OCI-LY1 (cell line): ENCODE results near the gene UTP4.

Experiments
- H2AFZ ChIP-seq: fragments of 200-600 bp; sonication (generic), shearing (Covaris generic); 2 replicates; pipeline ENCODE4 v1.6.0; 2014; ENCODE audit warnings: antibody characterized with exemption, mild to moderate bottlenecking, low read length
- H3F3A ChIP-seq: fragments of 200-600 bp; sonication (generic), shearing (Covaris generic); 2 replicates; pipeline ENCODE4 v1.6.0; 2014; ENCODE audit warnings: mild to moderate bottlenecking, antibody characterized with exemption, low read length, moderate library complexity; ENCODE audit not compliant: insufficient read depth
- H3K27ac ChIP-seq: fragments of 200-600 bp; sonication (generic); 2 replicates; pipeline ENCODE4 v1.5.1; 2014; ENCODE audit warnings: low read length, mixed run types, mild to moderate bottlenecking, low read depth; ENCODE audit not compliant: poor library complexity, severe bottlenecking
- H3K27me3 ChIP-seq: fragments of 200-600 bp; sonication (generic); 2 replicates; pipeline ENCODE4 v1.6.0; 2014; ENCODE audit warnings: antibody characterized with exemption, mild to moderate bottlenecking, low read length, moderate library complexity; ENCODE audit not compliant: insufficient read depth
- H3K36me3 ChIP-seq: fragments of 200-600 bp; sonication (generic); 2 replicates; pipeline ENCODE4 v1.6.1; 2014; ENCODE audit warnings: mild to moderate bottlenecking, antibody characterized with exemption, low read length, moderate library complexity, mixed read lengths; ENCODE audit not compliant: insufficient read depth
- H3K4me1 ChIP-seq: fragments of 200-600 bp; sonication (generic); 2 replicates; pipeline ENCODE4 v1.5.1; 2014; ENCODE audit warnings: mild to moderate bottlenecking, low read length, moderate library complexity; ENCODE audit not compliant: insufficient read depth, severe bottlenecking
- H3K4me2 ChIP-seq: fragments of 200-600 bp; sonication (generic), shearing (Covaris generic); 2 replicates; pipeline ENCODE4 v1.6.1; 2014; ENCODE audit warnings: low read length
- H3K4me3 ChIP-seq: fragments of 200-600 bp; sonication (generic); 2 replicates; pipeline ENCODE4 v1.5.1; 2014; ENCODE audit warnings: low read length, low read depth, mild to moderate bottlenecking, mixed read lengths; ENCODE audit not compliant: poor library complexity, severe bottlenecking
- H3K79me2 ChIP-seq: fragments of 200-600 bp; shearing (Covaris generic); 2 replicates; pipeline ENCODE4 v1.6.1; 2016; ENCODE audit warnings: mixed run types, low read length, mixed read lengths; ENCODE audit not compliant: insufficient read depth
- H3K9ac ChIP-seq: fragments of 200-600 bp; sonication (generic), shearing (Covaris generic); 2 replicates; pipeline ENCODE4 v1.6.1; 2014; ENCODE audit warnings: mild to moderate bottlenecking, low read length, mixed read lengths
- H3K9me2 ChIP-seq: fragments of 200-600 bp; sonication (generic), shearing (Covaris generic); 2 replicates; pipeline ENCODE4 v1.6.1; 2014; ENCODE audit warnings: low read depth, mild to moderate bottlenecking, low read length, mixed read lengths
- H3K9me3 ChIP-seq: fragments of 200-600 bp; shearing (Covaris generic); 2 replicates; pipeline ENCODE4 v1.6.1; 2014; ENCODE audit warnings: low read length, mixed read lengths
- H4K20me1 ChIP-seq: fragments of 200-600 bp; sonication (generic), shearing (Covaris generic); 2 replicates; pipeline ENCODE4 v1.6.0; 2016; ENCODE audit warnings: mild to moderate bottlenecking, low read length; ENCODE audit not compliant: insufficient read depth
- EZH2 ChIP-seq: fragments of 200-600 bp; sonication (generic), shearing (Covaris generic); IDR thresholded peaks from 2 replicates; pipeline ENCODE4 v1.8.0; 2017; ENCODE audit warnings: borderline replicate concordance, mixed run types, mild to moderate bottlenecking, antibody characterized with exemption, low read length, moderate library complexity, mixed read lengths
- TF ChIP-seq, protein P1 (sequence below): fragments of 200-600 bp; sonication (generic), shearing (Covaris generic); IDR thresholded peaks from 2 replicates; pipeline ENCODE4 v1.5.1; 2017; ENCODE audit warnings: mild to moderate bottlenecking, antibody characterized with exemption, low read length, moderate library complexity, mixed read lengths

The UTP4 gene

DNA sequence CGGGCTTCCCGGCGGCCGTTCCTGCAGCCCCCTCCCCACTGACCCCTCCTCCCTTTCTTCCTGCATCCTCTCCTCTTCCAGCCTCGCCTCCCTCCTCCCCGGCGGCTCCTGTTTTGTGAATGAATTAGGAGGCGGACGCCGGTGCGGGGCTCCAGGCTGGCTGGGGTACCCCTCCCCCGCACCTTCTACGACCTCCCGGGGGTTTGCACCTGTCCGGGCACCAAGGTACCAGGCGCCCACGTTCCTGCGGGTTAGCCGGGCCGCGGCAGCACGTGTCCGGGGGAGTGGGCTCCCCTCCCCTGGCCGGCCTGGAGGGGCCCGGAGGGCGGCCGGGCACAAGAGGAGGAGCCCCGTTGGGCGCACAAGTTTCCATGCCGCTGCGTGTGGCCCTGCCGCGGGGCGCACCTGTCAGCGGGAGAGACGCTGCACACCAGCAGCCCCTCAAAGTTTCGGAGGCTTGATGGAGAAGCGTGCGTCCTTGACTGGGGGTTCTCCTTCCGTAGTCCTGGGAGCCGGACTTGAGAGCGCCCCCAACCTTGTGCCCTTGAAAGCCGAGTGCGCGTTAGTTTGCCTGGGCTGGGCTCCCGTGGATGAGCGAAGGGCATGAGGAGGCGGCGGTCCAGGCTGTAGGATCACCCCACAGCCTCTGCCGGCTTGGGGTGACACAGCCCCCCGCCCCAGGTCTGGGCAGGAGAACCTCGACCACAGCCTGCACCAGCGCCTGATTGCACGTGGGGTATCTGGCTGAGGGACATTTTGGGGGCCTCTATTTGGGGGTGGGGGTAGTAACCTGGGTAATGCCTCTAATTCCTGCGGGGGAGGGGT lies 25.7 kb upstream of the UTP4 start:
- no peaks in the 10 kb centered on the region for H4K20me1 ChIP-seq
- no peaks in the 10 kb centered on the region for H3K9me3 ChIP-seq
- no peak overlapping the region for H2AFZ ChIP-seq
- no peak for TF ChIP-seq EZH2
- TF ChIP-seq, protein P1, sequence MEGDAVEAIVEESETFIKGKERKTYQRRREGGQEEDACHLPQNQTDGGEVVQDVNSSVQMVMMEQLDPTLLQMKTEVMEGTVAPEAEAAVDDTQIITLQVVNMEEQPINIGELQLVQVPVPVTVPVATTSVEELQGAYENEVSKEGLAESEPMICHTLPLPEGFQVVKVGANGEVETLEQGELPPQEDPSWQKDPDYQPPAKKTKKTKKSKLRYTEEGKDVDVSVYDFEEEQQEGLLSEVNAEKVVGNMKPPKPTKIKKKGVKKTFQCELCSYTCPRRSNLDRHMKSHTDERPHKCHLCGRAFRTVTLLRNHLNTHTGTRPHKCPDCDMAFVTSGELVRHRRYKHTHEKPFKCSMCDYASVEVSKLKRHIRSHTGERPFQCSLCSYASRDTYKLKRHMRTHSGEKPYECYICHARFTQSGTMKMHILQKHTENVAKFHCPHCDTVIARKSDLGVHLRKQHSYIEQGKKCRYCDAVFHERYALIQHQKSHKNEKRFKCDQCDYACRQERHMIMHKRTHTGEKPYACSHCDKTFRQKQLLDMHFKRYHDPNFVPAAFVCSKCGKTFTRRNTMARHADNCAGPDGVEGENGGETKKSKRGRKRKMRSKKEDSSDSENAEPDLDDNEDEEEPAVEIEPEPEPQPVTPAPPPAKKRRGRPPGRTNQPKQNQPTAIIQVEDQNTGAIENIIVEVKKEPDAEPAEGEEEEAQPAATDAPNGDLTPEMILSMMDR: no peak
- H3K4me3 ChIP-seq: peak overlapping the region; percentile 55
- H3K27me3 ChIP-seq: peaks cover 10% of the 10 kb centered on the region
- peaks cover 5% of the 10 kb centered on the region; the same call in 1 of the 2 replicates for H3K36me3 ChIP-seq
- H3K4me2 ChIP-seq: peak overlapping the region; percentile 85
- H3K79me2 ChIP-seq: no peaks in the 10 kb centered on the region
- H3K9me2 ChIP-seq: no peaks in the 10 kb centered on the region
- no peaks in the 10 kb centered on the region for H3F3A ChIP-seq
- no peak overlapping the region for H3K27ac ChIP-seq
- H3K4me1 ChIP-seq: peaks cover 17% of the 10 kb centered on the region
- peak overlapping the region; percentile 29; the same call in 1 of the 2 replicates for H3K9ac ChIP-seq

DNA sequence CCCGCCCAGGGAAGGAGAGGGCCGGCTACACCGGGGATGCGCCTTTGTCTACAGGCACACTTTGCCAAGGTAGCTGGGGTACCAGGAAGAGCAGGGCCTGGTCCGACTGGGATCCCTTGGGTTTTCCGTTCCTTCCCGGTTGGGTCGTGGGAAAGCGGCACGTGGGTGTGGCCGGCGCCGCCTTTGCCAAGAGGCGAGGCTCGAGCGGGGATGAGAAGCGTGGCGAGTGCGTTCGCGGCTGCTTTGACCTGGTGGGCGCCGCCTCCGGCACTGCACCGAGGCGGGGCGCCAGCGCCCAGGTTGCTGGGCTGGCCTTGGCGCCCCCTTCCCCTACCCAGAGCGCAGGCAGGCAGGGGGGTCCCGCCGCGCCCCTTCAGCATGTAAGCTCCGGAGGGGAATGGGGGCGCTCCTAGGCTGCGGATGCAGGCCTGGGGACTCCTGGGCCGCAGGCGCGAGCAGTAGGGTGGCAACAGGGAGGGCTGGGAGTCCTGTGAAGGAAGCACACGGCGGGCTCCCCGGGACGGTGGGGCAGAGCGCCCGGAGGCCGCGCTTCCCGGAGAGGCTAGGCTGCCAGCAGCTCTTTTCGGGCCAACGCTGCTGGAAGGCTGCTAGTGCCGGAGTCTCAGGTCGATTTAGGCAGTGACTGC lies 25.0 kb upstream of the UTP4 start:
- no peaks in the 10 kb centered on the region for H3F3A ChIP-seq
- H2AFZ ChIP-seq: no peak overlapping the region
- no peak overlapping the region for H3K27ac ChIP-seq
- H3K4me2 ChIP-seq: peak overlapping the region; percentile 85; the same call in 1 of the 2 replicates
- H3K4me3 ChIP-seq: peak overlapping the region; percentile 55
- peaks cover 5% of the 10 kb centered on the region; the same call in 1 of the 2 replicates for H3K36me3 ChIP-seq
- H3K79me2 ChIP-seq: no peaks in the 10 kb centered on the region
- no peaks in the 10 kb centered on the region for H4K20me1 ChIP-seq
- TF ChIP-seq EZH2: no peak
- TF ChIP-seq, protein P1: no peak
- no peaks in the 10 kb centered on the region for H3K9me2 ChIP-seq
- no peak overlapping the region for H3K9ac ChIP-seq
- peaks cover 10% of the 10 kb centered on the region for H3K27me3 ChIP-seq
- H3K9me3 ChIP-seq: no peaks in the 10 kb centered on the region
- H3K4me1 ChIP-seq: peaks cover 17% of the 10 kb centered on the region

DNA sequence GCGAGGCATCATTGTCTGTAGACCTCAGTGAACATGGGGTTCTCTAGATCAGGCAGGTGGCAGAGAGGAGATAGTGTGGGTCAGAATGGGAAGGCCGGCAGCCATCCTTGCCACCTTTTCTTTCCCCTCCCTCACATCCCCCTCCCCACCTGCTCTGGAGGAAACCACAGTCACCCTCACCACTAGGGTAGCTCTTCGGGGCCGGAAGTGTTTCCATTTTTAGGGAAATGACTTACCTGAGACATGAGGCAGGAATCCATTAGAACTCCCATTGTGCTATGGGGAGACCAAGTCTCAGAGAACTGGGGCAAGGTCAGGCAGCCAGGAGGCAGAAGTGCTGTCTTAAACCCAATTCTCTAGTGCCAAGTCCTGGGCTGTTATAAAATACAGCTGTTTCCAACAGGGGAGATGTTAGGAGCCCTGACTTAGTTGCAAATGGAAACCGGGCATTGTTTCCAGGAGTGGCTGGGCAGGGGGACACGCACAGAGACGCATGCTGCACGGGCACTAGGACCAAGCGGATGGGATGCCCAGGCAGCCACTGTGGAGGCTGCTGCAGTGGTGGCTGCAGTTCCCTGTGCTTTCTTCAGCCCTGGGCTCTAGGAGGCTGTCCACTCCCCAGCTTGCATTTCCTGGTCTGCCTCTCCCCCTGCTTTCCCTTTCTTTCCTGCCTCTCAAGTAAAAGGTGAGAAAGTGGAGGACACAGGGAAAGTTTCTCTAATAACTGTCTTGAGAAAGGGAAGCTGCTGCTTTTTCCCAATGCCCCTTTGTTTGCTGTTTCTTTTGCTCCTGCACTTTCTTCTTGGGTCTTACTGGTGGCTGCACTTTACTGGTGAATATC lies 24.2 kb upstream of the UTP4 start:
- Histone ChIP-seq H3K36me3 (peaks cover 5% of the 10 kb centered on the region; the same call in 1 of the 2 replicates), H2AFZ (no peak overlapping the region), H3K4me2 (no peak overlapping the region), H3K27ac (no peak overlapping the region), H3K9me2 (no peaks in the 10 kb centered on the region), H3K4me3 (no peak overlapping the region), H3K9ac (no peak overlapping the region), H3K79me2 (no peaks in the 10 kb centered on the region), H3K27me3 (peaks cover 10% of the 10 kb centered on the region), H3F3A (no peaks in the 10 kb centered on the region), H3K9me3 (no peaks in the 10 kb centered on the region), H4K20me1 (no peaks in the 10 kb centered on the region), H3K4me1 (peaks cover 17% of the 10 kb centered on the region)
- TF ChIP-seq EZH2: no peak
- TF ChIP-seq, protein P1: no peak
